Fibroblast of the aortic adventitia (primary cell): ENCODE measurements around the gene CFAP45. TPM values are rescaled to one million over a fixed set of nuclear protein-coding genes. Genes with fewer than 3 reads are reported as not detected.
"Not testable (repeated sequence)": the region's sequence is repeated elsewhere in the genome, so short reads cannot be mapped to it uniquely, and the experiment has no call there.

Experiments used
- DNase-seq: peaks from one replicate; pipeline ENCODE4 v3.0.0-alpha.2; 2010; ENCODE audit warnings: low read depth
- H3K4me3 ChIP-seq: 2 replicates; pipeline ENCODE4 v1.5.1; 2011; ENCODE audit warnings: low read depth, mild to moderate bottlenecking, control low read depth, low read length, moderate library complexity
- total RNA-seq: library from RNA; depleted of rRNA; stranded (reverse); fragments of >200 nt; gene quantifications from 2 replicates; pipeline ENCODE4 v1.2.3, GENCODE V29; 2012; ENCODE audit warnings: low replicate concordance
- TF ChIP-seq, protein P1 (sequence below): IDR thresholded peaks from 2 replicates; pipeline ENCODE4 v1.5.1; 2011; ENCODE audit warnings: mild to moderate bottlenecking, low read length, control low read depth, inconsistent platforms; ENCODE audit not compliant: insufficient read depth

CFAP45 gene
- total RNA-seq, 1 donor: 0.27 TPM

DNA sequence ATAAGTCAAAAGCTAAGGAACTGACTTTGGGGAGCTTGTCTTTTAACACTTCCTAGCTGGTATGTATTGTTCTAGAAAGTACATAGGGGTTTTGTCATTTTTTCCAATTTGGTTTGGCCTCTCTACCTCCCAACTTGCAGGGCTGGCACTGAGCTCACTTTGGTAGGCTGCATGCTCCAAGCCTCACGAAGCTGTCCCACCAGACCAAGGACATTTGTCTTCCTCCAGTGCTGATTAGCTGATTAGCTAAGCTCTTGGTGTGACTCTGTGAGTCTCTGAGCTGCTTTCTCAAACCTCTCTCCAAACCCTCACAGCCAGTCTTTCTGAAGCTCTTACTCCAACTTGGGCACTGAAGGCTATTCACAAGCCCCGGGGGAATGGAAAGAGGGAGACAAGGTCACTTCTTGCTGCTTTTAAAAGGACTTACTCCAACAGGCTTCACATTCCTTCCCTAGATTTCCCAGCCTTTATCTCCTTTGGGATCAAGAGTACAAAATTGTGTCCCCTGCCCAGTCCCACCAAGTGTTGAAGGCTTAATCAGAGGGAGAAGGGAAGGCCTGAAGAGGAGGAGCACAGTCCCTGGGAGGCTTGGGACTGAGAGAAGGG is 893 bp upstream of the CFAP45 start:
- DNase-seq: no peak
- TF ChIP-seq, protein P1, sequence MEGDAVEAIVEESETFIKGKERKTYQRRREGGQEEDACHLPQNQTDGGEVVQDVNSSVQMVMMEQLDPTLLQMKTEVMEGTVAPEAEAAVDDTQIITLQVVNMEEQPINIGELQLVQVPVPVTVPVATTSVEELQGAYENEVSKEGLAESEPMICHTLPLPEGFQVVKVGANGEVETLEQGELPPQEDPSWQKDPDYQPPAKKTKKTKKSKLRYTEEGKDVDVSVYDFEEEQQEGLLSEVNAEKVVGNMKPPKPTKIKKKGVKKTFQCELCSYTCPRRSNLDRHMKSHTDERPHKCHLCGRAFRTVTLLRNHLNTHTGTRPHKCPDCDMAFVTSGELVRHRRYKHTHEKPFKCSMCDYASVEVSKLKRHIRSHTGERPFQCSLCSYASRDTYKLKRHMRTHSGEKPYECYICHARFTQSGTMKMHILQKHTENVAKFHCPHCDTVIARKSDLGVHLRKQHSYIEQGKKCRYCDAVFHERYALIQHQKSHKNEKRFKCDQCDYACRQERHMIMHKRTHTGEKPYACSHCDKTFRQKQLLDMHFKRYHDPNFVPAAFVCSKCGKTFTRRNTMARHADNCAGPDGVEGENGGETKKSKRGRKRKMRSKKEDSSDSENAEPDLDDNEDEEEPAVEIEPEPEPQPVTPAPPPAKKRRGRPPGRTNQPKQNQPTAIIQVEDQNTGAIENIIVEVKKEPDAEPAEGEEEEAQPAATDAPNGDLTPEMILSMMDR: no peak
- H3K4me3 ChIP-seq: no peak overlapping the region

DNA sequence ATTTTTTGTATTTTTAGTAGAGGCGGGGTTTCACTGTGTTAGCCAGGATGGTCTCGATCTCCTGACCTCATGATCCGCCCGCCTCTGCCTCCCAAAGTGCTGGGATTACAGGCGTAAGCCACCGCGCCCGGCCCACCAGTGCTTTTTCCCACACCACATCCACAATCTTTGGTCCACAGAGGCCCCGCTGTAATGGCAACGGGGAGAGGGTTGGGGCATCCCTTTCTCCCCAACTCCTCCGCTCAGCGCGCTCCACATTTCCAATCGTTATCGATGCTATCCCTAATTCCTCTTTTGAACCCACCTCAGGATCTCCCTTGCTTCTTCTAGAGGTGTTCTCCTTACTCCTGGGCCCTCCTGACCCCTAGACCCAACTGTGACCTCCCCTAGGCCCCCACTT is 331 bp downstream of the CFAP45 start:
- H3K4me3 ChIP-seq, DNase-seq: not testable (repeated sequence)

DNA sequence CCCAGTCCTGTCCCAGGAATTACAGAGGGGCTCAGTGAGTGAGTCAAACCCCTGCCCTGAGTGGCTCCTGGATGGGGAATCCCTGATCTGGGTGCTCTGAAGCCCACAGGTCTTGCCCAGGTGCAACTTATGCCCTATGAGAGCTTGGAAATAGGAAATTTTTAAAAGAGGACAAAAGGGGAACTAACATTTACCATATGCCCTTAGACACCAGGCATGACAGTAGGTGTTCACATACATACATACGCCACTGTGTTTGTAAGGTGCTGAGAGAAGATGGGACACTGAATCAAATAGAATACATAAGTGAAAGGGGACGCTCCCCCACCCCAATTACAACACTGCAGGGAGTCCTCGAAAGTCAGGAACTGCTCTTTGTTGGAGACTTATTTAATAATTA is 1.4 kb downstream of the CFAP45 start:
- TF ChIP-seq, protein P1: no peak
- no peak overlapping the region for H3K4me3 ChIP-seq
- no peak for DNase-seq

DNA sequence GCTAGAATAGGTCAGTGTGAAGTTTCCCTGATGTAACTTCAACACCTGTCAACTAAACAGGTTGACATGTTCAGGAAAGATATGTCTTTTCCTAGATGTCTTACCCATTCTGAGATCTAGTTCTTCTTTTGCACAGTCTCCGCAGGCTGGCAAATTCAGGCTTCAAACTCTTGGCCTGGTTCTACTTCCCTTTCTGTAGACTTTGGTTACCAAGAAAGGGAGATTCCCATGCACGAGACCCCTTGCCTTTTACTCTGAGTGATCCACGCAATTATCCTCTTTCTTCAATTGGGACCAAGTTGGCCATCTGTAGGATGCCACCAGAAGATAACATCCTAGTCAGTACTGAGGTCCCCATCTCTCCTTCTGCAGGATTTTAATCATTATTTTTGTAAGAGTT is 2.0 kb downstream of the CFAP45 start:
- DNase-seq: no peak
- no peak overlapping the region for H3K4me3 ChIP-seq
- TF ChIP-seq, protein P1: no peak

DNA sequence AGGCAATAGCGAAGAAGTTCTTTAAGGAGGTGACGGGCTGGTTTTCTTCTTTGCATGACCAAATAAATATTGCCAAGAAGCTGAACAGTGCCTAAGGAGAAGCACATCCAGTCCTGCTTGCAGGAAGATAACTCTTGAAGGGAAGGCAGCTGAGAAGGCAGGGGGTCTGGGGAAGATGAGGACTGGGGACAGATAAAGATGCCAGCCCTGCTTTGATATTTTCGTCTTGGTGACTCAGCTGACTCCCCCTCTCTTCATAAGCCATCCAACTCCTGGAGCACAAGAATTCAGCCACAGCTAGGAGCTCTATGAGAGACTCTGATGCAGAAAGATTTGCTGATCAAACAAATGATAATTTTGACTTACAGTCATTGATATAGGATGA is 3.4 kb downstream of the CFAP45 start:
- no peak for DNase-seq
- TF ChIP-seq, protein P1: no peak
- no peak overlapping the region for H3K4me3 ChIP-seq

DNA sequence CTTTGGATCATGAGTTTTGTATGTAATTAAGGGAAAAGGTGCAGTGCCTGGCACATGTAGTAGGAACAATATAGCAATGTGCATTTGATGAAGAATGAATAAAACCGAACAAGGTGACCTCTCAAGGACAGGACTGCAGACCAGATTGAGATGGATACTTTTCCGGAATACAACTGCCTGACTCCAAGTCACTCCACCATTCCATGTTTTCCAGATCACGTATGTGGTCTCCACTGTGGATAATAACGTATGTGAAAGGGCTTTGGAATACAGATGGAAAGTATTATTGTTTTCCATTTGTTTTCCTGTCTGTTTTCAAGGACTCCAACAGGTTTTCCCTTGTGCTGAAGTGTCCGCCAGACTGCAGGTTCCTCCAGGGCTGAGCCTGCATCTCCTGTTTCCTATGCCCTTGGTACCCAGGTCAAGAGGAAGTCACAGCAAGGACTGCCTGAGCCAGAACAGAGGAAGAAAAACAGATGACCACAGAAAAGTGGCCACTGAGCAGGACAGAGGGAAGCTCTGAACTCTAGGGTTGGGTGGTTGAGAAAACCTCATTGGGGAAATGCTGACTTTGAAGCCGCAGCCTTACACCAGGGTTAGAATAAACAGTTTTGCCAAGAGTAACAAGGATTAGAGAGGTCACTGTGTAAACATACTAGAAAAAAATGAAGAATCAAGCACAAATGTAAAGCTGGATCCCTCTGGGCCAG is 4.0 kb downstream of the CFAP45 start:
- no peak overlapping the region for H3K4me3 ChIP-seq
- TF ChIP-seq, protein P1: no peak
- DNase-seq: no peak

DNA sequence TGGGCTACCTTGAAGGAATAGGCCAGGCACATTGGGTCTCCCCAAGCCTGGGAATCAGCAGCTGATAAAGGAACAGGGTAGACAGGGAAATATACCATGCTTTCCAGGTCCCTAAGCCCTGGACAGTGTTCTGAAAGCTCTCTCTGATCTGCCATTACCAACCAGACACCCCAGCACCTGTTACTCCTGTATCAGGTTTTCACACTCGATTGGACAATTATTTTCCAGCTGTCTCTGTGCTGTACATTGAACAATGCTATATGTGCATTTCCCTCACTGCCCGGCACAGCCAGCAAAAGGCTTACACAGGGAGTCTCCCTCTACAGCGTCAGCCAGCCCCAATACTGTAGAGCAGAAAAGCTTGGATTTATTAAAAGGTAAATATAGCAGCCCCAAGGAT is 4.7 kb downstream of the CFAP45 start:
- H3K4me3 ChIP-seq: no peak overlapping the region
- no peak for DNase-seq
- TF ChIP-seq, protein P1: no peak
